Endothelial cell of umbilical vein (primary cell): ENCODE measurements around the gene OR10AD1. TPM values are rescaled to one million over a fixed set of nuclear protein-coding genes. Genes with fewer than 3 reads are reported as not detected.

Source experiments
- BruUV-seq: library from RNA; stranded (reverse); fragments of 400-500 nt; replicated peaks from 2 replicates; lab custom pipeline; 2021; lab: Mats Ljungman, UMichigan
- CTCF ChIA-PET: fragments of 300-600, 350-600 bp; sonication (Branson Sonifier 250); formaldehyde crosslinking; loops from one replicate; lab custom pipeline; 2021; ENCODE audit warnings: antibody characterized with exemption, inconsistent platforms; lab: Charles Lee
- POLR2A ChIA-PET: fragments of 300-600, 350-600 bp; sonication (Branson Sonifier 250); formaldehyde crosslinking; loops from one replicate; lab custom pipeline; 2021; ENCODE audit warnings: antibody characterized with exemption, inconsistent platforms; lab: Charles Lee
- DNase-seq: peaks from one replicate; pipeline ENCODE4 v3.0.0-alpha.2; 2011; ENCODE audit warnings: low read depth, low spot score
- FAIRE-seq: peaks from 2 replicates; lab custom pipeline; 2011; peaks lifted over from hg19 to GRCh38; lab: Jason Lieb, UNC
- H2AFZ ChIP-seq: 2 replicates; pipeline ENCODE4 v1.6.0; 2012; ENCODE audit warnings: low read depth, low read length, control low read depth, inconsistent platforms
- H3K27ac ChIP-seq: 2 replicates; pipeline ENCODE4 v1.5.1; 2011; ENCODE audit warnings: low read depth, mild to moderate bottlenecking, control low read depth, low read length, moderate library complexity; ENCODE audit not compliant: insufficient read depth
- H3K27me3 ChIP-seq, 2 experiments: 2 replicates each; pipeline versions ENCODE4 v1.6.0 to v1.6.1; 2011; ENCODE audit warnings: low read length in 2 of 2, mixed read lengths in 1 of 2; ENCODE audit not compliant: control insufficient read depth in 2 of 2, insufficient read depth in 2 of 2
- H3K36me3 ChIP-seq, 2 experiments: 2 replicates in 1 of 2; 3 replicates in 1 of 2; pipeline ENCODE4 v1.5.1; 2011; ENCODE audit warnings: low read length in 2 of 2, mild to moderate bottlenecking in 1 of 2, moderate library complexity in 1 of 2; ENCODE audit not compliant: control insufficient read depth in 2 of 2, insufficient read depth in 2 of 2; ENCODE audit errors: extremely low read depth in 1 of 2
- H3K4me1 ChIP-seq: 3 replicates; pipeline ENCODE4 v1.5.1; 2011; ENCODE audit warnings: mild to moderate bottlenecking, low read length; ENCODE audit not compliant: control insufficient read depth, insufficient read depth; ENCODE audit errors: extremely low read depth
- H3K4me2 ChIP-seq: 2 replicates; pipeline ENCODE4 v1.6.1; 2011; ENCODE audit warnings: low read length, control low read depth, mixed read lengths; ENCODE audit not compliant: insufficient read depth
- H3K4me3 ChIP-seq, 3 experiments: fragments of 200-600 bp in 1 of 3; sonication (generic), shearing (Covaris generic) in 1 of 3; replicated peaks in 1 of 3; 2 replicates each; pipeline ENCODE4 v1.5.1; 2011 to 2016; ENCODE audit warnings: control low read depth in 3 of 3, low read length in 3 of 3, mild to moderate bottlenecking in 2 of 3, inconsistent platforms in 1 of 3, low read depth in 1 of 3, moderate library complexity in 1 of 3; ENCODE audit not compliant: insufficient read depth in 1 of 3
- H3K79me2 ChIP-seq: 2 replicates; pipeline ENCODE4 v1.6.0; 2012; ENCODE audit warnings: low read length, inconsistent platforms; ENCODE audit not compliant: control insufficient read depth, insufficient read depth
- H3K9ac ChIP-seq: replicated peaks from 2 replicates; pipeline ENCODE3; 2011; ENCODE audit warnings: low read length, control low read depth; ENCODE audit not compliant: insufficient read depth; ENCODE audit errors: extremely low read depth
- H3K9me1 ChIP-seq: replicated peaks from 3 replicates; pipeline ENCODE4 v1.6.0; 2011; ENCODE audit warnings: mild to moderate bottlenecking, low read length; ENCODE audit not compliant: control insufficient read depth, insufficient read depth; ENCODE audit errors: extremely low read depth
- H3K9me3 ChIP-seq: replicated peaks from 2 replicates; pipeline ENCODE4 v1.5.1; 2012; ENCODE audit warnings: low read length, inconsistent platforms; ENCODE audit not compliant: control insufficient read depth, insufficient read depth
- H4K20me1 ChIP-seq: replicated peaks from 2 replicates; pipeline ENCODE3; 2011; ENCODE audit warnings: mild to moderate bottlenecking, low read length; ENCODE audit not compliant: control insufficient read depth, insufficient read depth; ENCODE audit errors: extremely low read depth
- JUN ChIP-seq: IDR thresholded peaks from 2 replicates; pipeline ENCODE4 v1.6.1; 2011; ENCODE audit warnings: borderline replicate concordance, low read depth; ENCODE audit not compliant: insufficient read length, insufficient read depth
- dilution Hi-C: fragments of 300-500 bp; cut with MboI; formaldehyde crosslinking; loops from one replicate; pipeline ENCODE4 v1.15.0; 2019; ENCODE audit warnings: low sequenced_read_pairs; ENCODE audit not compliant: extremely low pct_ligation_motif_present
- intact Hi-C: fragments of 100-400 bp; cut with micrococcal nuclease; formaldehyde crosslinking; loops from one replicate; pipeline ENCODE4 v1.10.0; 2022
- polyA plus RNA-seq, 4 experiments: library from polyadenylated mRNA; depleted of rRNA in 3 of 4; stranded (reverse) in 3 of 4; unstranded in 1 of 4; fragments of >200 nt; gene quantifications; 2 replicates each; pipeline versions ENCODE4 v1.2.1 to v1.2.3, GENCODE V29; 2011 to 2012; ENCODE audit warnings: missing spikeins in 1 of 4
- total RNA-seq: library from RNA; stranded (reverse); gene quantifications from 2 replicates; pipeline ENCODE4 v1.2.3, GENCODE V29; 2021
- TF ChIP-seq, protein P1 (sequence below), 2 donors: IDR thresholded peaks; 1 replicate in 1 of 2; 2 replicates in 1 of 2; pipeline ENCODE4 v1.5.1; 2011; ENCODE audit warnings: low read length in 2 of 2, mild to moderate bottlenecking in 2 of 2, moderate library complexity in 2 of 2, control low read depth in 1 of 2, inconsistent platforms in 1 of 2, low read depth in 1 of 2; ENCODE audit not compliant: insufficient read depth in 1 of 2; ENCODE audit errors: extremely low read depth in 1 of 2
- TF ChIP-seq, protein P2 (sequence below): IDR thresholded peaks from 2 replicates; pipeline ENCODE4 v1.6.1; 2011; ENCODE audit not compliant: insufficient read depth, insufficient read length

Gene OR10AD1
- total and polyA plus RNA-seq, 2 donors (not counting 3 experiments of a cell fraction or from before 2014, with no cell fraction given) = not detected

DNA sequence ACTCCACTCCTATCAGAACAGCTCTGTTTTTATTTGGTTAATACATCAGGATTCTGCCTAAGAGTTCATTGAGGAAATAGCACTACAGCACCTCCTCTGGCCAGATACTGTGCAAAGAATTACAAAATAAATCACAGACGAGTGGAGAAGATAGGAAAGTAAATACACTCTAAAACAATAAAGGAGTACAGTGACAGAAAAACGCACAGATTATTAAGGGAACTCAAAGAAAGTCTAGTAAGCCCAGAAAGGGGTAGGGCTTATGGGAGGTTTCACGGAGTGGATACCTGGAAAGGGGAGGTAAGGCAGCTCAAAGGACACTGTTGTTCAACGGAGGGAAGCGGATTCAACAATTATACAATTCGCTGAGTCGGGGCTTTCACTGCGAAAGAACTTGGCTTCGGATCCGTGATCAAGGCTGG lies 5.5 kb downstream of the OR10AD1 start:
- ChIA-PET POLR2A (interaction anchor here (0.8 kb wide), 1 partner anchor 11 kb away, joined by 4 read pairs; no protein-coding TSS in a partner anchor), CTCF (interaction anchor here (0.6 to 3.5 kb wide), 18 partner anchors 8 to 475 kb away, joined by 3 to 18 read pairs (median 4); partner anchors contain the start of genes ASB8, CCDC184, PFKM and VDR)
- H3K4me1 ChIP-seq = peaks cover 10% of the 10 kb centered on the region
- TSS peak; percentile 69 for BruUV-seq
- DNase-seq (peak; percentile 62), FAIRE-seq (no peak)
- intact Hi-C loops (loop anchor here (5.0 to 10.0 kb wide), 2 partner anchors 147 to 195 kb away; partner anchors contain the start of gene COL2A1), dilution Hi-C loops (no loop called here)
- no peaks in the 10 kb centered on the region for H3K36me3 ChIP-seq
- no peaks in the 10 kb centered on the region for H4K20me1 ChIP-seq
- H2AFZ ChIP-seq = peak overlapping the region; percentile 90
- peak overlapping the region; percentile 23 to 71 (median 44) for H3K4me3 ChIP-seq
- H3K27me3 ChIP-seq = peaks cover 0 to 19% of the 10 kb centered on the region in 2 experiments
- H3K79me2 ChIP-seq = no peaks in the 10 kb centered on the region
- TF ChIP-seq, protein P1, sequence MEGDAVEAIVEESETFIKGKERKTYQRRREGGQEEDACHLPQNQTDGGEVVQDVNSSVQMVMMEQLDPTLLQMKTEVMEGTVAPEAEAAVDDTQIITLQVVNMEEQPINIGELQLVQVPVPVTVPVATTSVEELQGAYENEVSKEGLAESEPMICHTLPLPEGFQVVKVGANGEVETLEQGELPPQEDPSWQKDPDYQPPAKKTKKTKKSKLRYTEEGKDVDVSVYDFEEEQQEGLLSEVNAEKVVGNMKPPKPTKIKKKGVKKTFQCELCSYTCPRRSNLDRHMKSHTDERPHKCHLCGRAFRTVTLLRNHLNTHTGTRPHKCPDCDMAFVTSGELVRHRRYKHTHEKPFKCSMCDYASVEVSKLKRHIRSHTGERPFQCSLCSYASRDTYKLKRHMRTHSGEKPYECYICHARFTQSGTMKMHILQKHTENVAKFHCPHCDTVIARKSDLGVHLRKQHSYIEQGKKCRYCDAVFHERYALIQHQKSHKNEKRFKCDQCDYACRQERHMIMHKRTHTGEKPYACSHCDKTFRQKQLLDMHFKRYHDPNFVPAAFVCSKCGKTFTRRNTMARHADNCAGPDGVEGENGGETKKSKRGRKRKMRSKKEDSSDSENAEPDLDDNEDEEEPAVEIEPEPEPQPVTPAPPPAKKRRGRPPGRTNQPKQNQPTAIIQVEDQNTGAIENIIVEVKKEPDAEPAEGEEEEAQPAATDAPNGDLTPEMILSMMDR (IDR thresholded peaks at IDR 0.05; ENCODE audit: extremely low read depth in 1 of 2, insufficient read depth in 1 of 2, low read depth in 1 of 2, low read length in 2 of 2) = peak; percentile 34 to 41
- TF ChIP-seq, protein P2, sequence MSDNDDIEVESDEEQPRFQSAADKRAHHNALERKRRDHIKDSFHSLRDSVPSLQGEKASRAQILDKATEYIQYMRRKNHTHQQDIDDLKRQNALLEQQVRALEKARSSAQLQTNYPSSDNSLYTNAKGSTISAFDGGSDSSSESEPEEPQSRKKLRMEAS = no peak
- H3K9me3 ChIP-seq = no peaks in the 10 kb centered on the region
- peak overlapping the region; percentile 99 for H3K4me2 ChIP-seq
- H3K9ac ChIP-seq = peak overlapping the region; percentile 62
- no peaks in the 10 kb centered on the region for H3K9me1 ChIP-seq
- H3K27ac ChIP-seq = peak overlapping the region; percentile 32

- H3K79me2 ChIP-seq = no peaks in the 10 kb centered on the region
- peaks cover 10% of the 10 kb centered on the region for H3K4me1 ChIP-seq
- CTCF ChIA-PET = interaction anchor here (1.7 kb wide), 1 partner anchor 10 kb away, joined by 4 read pairs; no protein-coding TSS in a partner anchor
- dilution Hi-C loops (no loop called here), intact Hi-C loops (loop anchor here (5.0 to 10.0 kb wide), 2 partner anchors 150 to 192 kb away; partner anchors contain the start of gene COL2A1)
- no peak for TF ChIP-seq JUN
- FAIRE-seq (no peak), DNase-seq (peak; percentile 14)
- no peaks in the 10 kb centered on the region for H3K9me3 ChIP-seq
- H3K27me3 ChIP-seq = peaks cover 0 to 27% of the 10 kb centered on the region in 2 experiments
- no peaks in the 10 kb centered on the region for H4K20me1 ChIP-seq
- peak overlapping the region; percentile 17 for H3K4me2 ChIP-seq
- no peaks in the 10 kb centered on the region for H3K36me3 ChIP-seq
- POLR2A ChIA-PET = no interaction called here
- H3K4me3 ChIP-seq = no peak overlapping the region
- no peak overlapping the region for H3K9ac ChIP-seq
- BruUV-seq = no TSS peak
- H2AFZ ChIP-seq = no peak overlapping the region
- H3K27ac ChIP-seq = no peak overlapping the region
- no peaks in the 10 kb centered on the region for H3K9me1 ChIP-seq
These were observed 8.3 kb downstream of the OR10AD1 start for GRCh38 chr12:48194799-48195201.
